ENCODE results near the gene INTS4.

DNA sequence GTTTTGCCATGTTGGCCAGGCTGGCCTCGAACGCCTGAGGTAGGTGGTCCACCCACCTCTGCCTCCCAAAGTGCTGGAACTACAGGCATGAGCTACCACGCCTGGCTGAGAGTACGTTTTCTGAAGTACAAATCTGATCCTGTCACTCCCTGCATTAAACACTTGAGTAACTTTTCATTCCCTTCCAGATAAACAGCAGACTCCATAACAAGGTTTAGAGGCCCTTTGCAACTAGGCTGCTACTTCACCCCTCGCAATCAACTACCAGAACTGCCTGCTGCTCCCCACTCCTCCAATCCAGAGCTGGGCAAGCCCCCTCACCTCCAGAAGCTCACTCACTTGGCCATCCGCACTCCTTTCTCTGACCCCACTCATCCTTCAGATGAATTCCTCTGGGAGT, 27.1 kb upstream of the INTS4 start:
- TF ChIP-seq, protein P1, sequence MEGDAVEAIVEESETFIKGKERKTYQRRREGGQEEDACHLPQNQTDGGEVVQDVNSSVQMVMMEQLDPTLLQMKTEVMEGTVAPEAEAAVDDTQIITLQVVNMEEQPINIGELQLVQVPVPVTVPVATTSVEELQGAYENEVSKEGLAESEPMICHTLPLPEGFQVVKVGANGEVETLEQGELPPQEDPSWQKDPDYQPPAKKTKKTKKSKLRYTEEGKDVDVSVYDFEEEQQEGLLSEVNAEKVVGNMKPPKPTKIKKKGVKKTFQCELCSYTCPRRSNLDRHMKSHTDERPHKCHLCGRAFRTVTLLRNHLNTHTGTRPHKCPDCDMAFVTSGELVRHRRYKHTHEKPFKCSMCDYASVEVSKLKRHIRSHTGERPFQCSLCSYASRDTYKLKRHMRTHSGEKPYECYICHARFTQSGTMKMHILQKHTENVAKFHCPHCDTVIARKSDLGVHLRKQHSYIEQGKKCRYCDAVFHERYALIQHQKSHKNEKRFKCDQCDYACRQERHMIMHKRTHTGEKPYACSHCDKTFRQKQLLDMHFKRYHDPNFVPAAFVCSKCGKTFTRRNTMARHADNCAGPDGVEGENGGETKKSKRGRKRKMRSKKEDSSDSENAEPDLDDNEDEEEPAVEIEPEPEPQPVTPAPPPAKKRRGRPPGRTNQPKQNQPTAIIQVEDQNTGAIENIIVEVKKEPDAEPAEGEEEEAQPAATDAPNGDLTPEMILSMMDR (optimal IDR thresholded peaks at IDR 0.05 in 1 of 3, IDR thresholded peaks at IDR 0.05 in 1 of 3, conservative IDR thresholded peaks at IDR 0.05 in 1 of 3; ENCODE audit: extremely low read depth in 1 of 3, insufficient read depth in 2 of 3, low read length in 3 of 3): no peak
- no peak for TF ChIP-seq EZH2 (IDR thresholded peaks at IDR 0.05; ENCODE audit: low read length)
